Middle frontal gyrus (tissue), 1 donor: ENCODE results near the gene AGMAT.

ENCODE experiments used
- DNase-seq: peaks from one replicate; pipeline ENCODE4 v3.0.0-alpha.2; 2015; ENCODE audit warnings: low spot score; ENCODE audit errors: extremely low spot score

The AGMAT gene

GRCh38 chr1:15584489-15585363 lies at the start of gene AGMAT:
TSS of gene AGMAT (minus strand) at chr1:15585051. CDS start at chr1:15584967, 84 bp downstream.
- no peak for DNase-seq

- DNase-seq = no peak
These were observed 49.0 kb upstream of the AGMAT start for GRCh38 chr1:15633756-15634420.

GRCh38 chr1:15628003-15628402 lies 43.2 kb upstream of the AGMAT start:
- DNase-seq = no peak

- no peak for DNase-seq
These were observed 42.6 kb upstream of the AGMAT start for GRCh38 chr1:15627343-15627988.

- DNase-seq = no peak
These were observed 41.6 kb upstream of the AGMAT start for GRCh38 chr1:15626269-15626950.

- DNase-seq = no peak
These were observed 40.4 kb upstream of the AGMAT start for GRCh38 chr1:15625056-15625917.

GRCh38 chr1:15624133-15624714 lies 39.4 kb upstream of the AGMAT start:
- no peak for DNase-seq

- no peak for DNase-seq
These were observed 38.6 kb upstream of the AGMAT start for GRCh38 chr1:15623435-15623834.

GRCh38 chr1:15622712-15623373 lies 38.0 kb upstream of the AGMAT start:
- no peak for DNase-seq

GRCh38 chr1:15621975-15622374 lies 37.1 kb upstream of the AGMAT start:
- DNase-seq = no peak

- no peak for DNase-seq
These were observed 36.2 kb upstream of the AGMAT start for GRCh38 chr1:15620902-15621682.

GRCh38 chr1:15620155-15620545 lies 35.3 kb upstream of the AGMAT start:
- DNase-seq = no peak

GRCh38 chr1:15618655-15619525 lies 34.0 kb upstream of the AGMAT start:
- no peak for DNase-seq

- no peak for DNase-seq
These were observed 33.3 kb upstream of the AGMAT start for GRCh38 chr1:15618077-15618654.

GRCh38 chr1:15617173-15618076 lies 32.6 kb upstream of the AGMAT start, which contains the start of gene DDI2:
TSS of gene DDI2 (plus strand) at chr1:15617458. CDS start at chr1:15617671, 213 bp downstream.
- peak; percentile 85 for DNase-seq

- DNase-seq = no peak
These were observed 31.7 kb upstream of the AGMAT start for GRCh38 chr1:15616373-15617172.
